Central memory CD8-positive, alpha-beta T cell (primary cell): ENCODE data around the gene ARHGEF26.
A peak's percentile ranks its signal among the peaks of the same experiment; 100 is the strongest.
"Not testable (repeated sequence)": the region's sequence is repeated elsewhere in the genome, so short reads cannot be mapped to it uniquely, and the experiment has no call there.

Experiments
- ATAC-seq: fragments of 150-1000 bp; cut with Tn5 transposase; replicated peaks from 2 replicates; pipeline ENCODE4 v1.10.0; 2022; ENCODE audit warnings: mild to moderate bottlenecking, moderate FRiP score, moderate number of reproducible peaks; ENCODE audit not compliant: poor library complexity, severe bottlenecking; ENCODE audit errors: extremely low read depth
- DNase-seq, 2 donors: peaks; one replicate each; pipeline ENCODE4 v3.0.0; 2021; ENCODE audit warnings: low spot score in 2 of 2
- H3K27ac Mint-ChIP-seq: one replicate; pipeline ENCODE4 v1.8.0; 2022; ENCODE audit warnings: low read depth, mild to moderate bottlenecking, moderate library complexity, mixed read lengths
- H3K27me3 Mint-ChIP-seq: one replicate; pipeline ENCODE4 v1.8.0; 2022; ENCODE audit warnings: mixed read lengths
- H3K36me3 Mint-ChIP-seq: one replicate; pipeline ENCODE4 v1.8.0; 2022; ENCODE audit warnings: mild to moderate bottlenecking, moderate library complexity, mixed read lengths; ENCODE audit not compliant: insufficient read depth
- H3K4me1 Mint-ChIP-seq: one replicate; pipeline ENCODE4 v1.8.0; 2022; ENCODE audit warnings: mixed read lengths
- H3K4me3 Mint-ChIP-seq: one replicate; pipeline ENCODE4 v1.8.0; 2022; ENCODE audit warnings: mild to moderate bottlenecking, moderate library complexity, mixed read lengths
- H3K9me3 Mint-ChIP-seq: one replicate; pipeline ENCODE4 v1.8.0; 2022; ENCODE audit warnings: mixed read lengths

ARHGEF26 gene, protein sequence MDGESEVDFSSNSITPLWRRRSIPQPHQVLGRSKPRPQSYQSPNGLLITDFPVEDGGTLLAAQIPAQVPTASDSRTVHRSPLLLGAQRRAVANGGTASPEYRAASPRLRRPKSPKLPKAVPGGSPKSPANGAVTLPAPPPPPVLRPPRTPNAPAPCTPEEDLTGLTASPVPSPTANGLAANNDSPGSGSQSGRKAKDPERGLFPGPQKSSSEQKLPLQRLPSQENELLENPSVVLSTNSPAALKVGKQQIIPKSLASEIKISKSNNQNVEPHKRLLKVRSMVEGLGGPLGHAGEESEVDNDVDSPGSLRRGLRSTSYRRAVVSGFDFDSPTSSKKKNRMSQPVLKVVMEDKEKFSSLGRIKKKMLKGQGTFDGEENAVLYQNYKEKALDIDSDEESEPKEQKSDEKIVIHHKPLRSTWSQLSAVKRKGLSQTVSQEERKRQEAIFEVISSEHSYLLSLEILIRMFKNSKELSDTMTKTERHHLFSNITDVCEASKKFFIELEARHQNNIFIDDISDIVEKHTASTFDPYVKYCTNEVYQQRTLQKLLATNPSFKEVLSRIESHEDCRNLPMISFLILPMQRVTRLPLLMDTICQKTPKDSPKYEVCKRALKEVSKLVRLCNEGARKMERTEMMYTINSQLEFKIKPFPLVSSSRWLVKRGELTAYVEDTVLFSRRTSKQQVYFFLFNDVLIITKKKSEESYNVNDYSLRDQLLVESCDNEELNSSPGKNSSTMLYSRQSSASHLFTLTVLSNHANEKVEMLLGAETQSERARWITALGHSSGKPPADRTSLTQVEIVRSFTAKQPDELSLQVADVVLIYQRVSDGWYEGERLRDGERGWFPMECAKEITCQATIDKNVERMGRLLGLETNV

DNA sequence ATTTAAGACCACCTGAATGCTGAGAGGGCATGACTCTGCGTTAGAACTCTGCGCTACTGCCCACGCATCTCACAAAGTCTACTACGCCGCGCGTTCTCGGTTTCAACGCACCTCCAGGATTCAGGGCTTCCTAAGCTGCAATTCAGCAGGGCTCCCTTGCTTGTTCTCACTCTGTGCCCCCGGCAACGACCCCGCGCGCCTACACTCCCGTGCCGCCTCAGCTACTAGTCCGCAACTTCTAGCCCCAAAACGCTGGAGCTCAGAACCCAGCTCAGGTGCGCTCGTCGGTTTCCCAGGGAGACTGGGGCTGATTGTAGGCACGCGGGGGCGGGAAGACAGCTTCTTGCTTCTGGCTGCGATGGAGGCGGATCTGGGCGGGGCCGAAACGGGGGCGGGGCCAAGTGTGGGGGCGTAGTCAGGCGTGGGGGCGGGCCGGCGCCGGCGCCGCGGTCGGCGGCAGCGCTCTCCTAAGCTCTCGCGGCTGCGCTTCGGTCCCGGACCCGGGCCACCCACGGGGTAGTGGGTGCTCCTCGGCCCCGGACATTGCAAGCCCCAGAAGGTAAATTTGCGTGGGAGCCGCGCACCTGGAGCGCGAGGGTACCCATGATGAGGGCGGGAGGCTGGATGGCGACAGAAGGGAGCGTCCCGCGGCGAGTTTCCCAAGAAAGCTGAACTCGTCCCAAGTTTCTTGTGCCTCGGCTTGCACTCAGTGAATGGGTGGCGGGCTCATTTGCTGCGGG, at the start of gene ARHGEF26:
ARHGEF26 (plus strand) TSS at position 430 of the 740 bp plus-strand sequence. CDS start 603 bp downstream, outside the sequence.
- Mint-ChIP-seq H3K27ac (no peak within 1 kb of the TSS), H3K4me3 (peak within 1 kb of the TSS; percentile 59), H3K9me3 (no peaks in the 10 kb centered on the region), H3K36me3 (peaks cover 4% of the 10 kb centered on the region), H3K27me3 (peaks cover 66% of the 10 kb centered on the region), H3K4me1 (peaks cover 9% of the 10 kb centered on the region)
- DNase-seq (peak in 1 of 2 donors; percentile 16), ATAC-seq (peak; percentile 66)

DNA sequence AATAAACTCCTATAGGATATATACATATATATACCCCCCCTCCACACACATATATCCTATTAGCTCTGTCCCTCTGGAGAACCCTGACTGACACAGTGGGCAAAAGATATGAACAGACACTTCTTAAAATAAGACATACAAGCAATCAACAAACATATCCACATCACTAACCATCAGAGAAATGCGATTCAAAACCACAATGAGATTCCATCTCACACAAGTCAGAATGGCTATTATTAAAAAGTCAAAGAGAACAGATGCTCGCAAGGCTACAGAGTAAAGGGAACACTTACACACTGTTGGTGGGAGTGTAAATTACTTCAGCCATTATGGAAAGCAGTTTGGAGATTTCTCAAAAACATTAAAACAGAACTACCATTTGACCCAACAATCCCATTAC, 46.2 kb upstream of the ARHGEF26 start:
- Mint-ChIP-seq H3K4me1 (no peaks in the 10 kb centered on the region), H3K4me3 (no peak overlapping the region), H3K27ac (no peak overlapping the region), H3K36me3 (peaks cover 1% of the 10 kb centered on the region), H3K27me3 (no peaks in the 10 kb centered on the region), H3K9me3 (peaks cover 4% of the 10 kb centered on the region)
- DNase-seq = no peak
- no peak for ATAC-seq

DNA sequence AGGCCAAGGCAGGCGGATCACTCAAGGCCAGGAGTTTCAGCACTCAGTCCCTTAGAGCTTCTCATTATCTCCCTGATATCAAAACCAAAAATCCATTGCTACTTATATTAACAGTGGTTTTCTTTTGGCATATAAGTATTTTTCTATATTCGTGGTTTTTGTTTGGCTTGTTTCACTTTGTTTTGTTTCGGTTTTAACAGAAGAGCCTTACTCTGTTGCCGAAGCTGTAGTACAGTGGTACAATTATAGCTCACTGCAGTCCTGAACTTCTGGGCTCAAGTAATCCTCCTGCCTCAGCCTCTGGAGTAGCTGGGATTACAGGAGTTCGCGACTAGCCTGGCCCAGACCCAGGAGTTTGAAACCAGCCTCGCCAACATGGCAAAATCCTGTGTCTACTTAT, 42.5 kb upstream of the ARHGEF26 start:
- ATAC-seq = no peak
- Mint-ChIP-seq H3K4me1 (no peaks in the 10 kb centered on the region), H3K9me3 (peaks cover 6% of the 10 kb centered on the region), H3K4me3 (no peak overlapping the region), H3K27me3 (no peaks in the 10 kb centered on the region), H3K36me3 (no peaks in the 10 kb centered on the region), H3K27ac (no peak overlapping the region)
- DNase-seq = no peak

DNA sequence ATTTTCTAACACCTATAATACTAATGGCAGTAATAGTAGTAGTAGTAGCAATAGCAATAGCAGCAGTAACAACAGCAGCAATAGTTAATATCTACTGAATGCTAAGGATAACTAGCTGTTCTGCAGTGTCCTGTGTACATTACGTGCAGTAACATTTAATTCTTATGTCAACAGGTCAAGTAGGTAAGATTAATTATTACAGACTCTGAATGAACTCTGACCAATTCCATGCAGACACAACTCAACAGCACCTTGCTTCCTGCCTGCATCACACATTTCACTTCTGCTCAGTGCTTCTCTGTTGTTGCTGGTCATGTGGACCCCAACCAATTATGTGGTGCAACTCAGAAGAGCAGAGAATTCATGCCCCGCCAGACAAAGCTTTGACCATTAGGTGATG, 39.9 kb upstream of the ARHGEF26 start:
- H3K27ac Mint-ChIP-seq = no peak overlapping the region
- no peaks in the 10 kb centered on the region for H3K36me3 Mint-ChIP-seq
- no peaks in the 10 kb centered on the region for H3K4me1 Mint-ChIP-seq
- H3K27me3 Mint-ChIP-seq = no peaks in the 10 kb centered on the region
- no peak overlapping the region for H3K4me3 Mint-ChIP-seq
- ATAC-seq (no peak), DNase-seq (no peak)
- peaks cover 6% of the 10 kb centered on the region for H3K9me3 Mint-ChIP-seq

DNA sequence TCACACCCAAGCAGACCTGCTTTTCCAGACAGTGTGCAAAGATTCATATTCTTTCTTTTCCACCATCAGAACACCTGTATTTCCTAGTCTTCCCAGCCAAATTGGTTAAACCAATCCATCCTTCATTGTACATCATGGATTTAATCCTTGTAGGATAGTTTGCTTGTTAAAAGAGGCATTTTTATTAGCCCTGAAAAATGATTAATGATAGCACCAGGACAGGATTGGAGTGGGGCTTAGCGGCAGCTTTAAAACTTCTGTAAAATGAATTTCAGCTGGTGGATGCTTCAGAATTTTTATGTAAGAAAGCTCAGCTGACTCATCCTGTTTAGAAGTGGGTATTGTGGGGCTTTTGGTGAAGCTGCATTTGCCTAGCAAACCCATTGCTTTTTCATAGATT, 36.1 kb upstream of the ARHGEF26 start:
- Mint-ChIP-seq H3K4me3 (no peak overlapping the region), H3K36me3 (peaks cover under 1% of the 10 kb centered on the region), H3K4me1 (no peaks in the 10 kb centered on the region), H3K27me3 (no peaks in the 10 kb centered on the region), H3K27ac (no peak overlapping the region), H3K9me3 (peaks cover 6% of the 10 kb centered on the region)
- DNase-seq (no peak), ATAC-seq (no peak)

DNA sequence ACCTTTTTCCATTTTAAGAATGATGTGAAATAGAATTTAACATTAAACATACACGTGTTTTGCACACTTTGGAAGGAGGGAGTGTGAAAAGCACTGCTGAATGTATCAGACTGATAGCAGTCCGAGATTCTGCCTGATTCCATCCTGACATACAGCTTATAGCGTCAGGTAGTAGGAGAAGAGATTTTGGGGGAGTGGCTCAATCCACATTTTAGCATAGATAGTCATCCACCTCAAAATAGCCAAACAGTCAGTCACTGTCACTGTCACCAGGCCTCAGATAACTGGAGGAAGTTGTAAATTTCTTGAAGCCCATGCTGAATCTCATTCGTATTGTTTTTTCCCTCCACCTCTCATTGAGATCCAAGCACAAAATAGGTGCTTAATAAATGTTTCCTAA, 35.4 kb upstream of the ARHGEF26 start:
- Mint-ChIP-seq H3K36me3 (peaks cover 1% of the 10 kb centered on the region), H3K4me3 (no peak overlapping the region), H3K27ac (no peak overlapping the region), H3K9me3 (peaks cover 6% of the 10 kb centered on the region), H3K4me1 (no peaks in the 10 kb centered on the region), H3K27me3 (no peaks in the 10 kb centered on the region)
- no peak for ATAC-seq
- DNase-seq = no peak

DNA sequence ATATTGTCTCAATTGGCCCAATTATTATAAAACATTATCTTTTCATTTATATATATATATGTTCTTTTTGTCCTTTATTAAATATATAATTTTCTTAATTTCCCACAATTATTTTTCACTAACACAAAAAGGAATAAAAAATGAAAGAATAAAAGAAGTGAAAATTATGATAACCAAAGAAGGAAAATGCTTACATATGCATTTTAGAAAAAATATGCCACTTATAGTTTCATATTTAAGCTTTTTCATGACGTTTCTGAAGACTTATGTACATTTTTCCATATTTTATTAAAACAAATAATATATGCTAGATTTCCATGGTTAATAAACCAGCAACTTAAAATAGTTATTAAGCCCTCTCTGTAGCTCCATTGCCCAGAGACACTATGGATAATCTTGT, 34.9 kb upstream of the ARHGEF26 start:
- H3K36me3 Mint-ChIP-seq = peaks cover 1% of the 10 kb centered on the region
- DNase-seq (no peak), ATAC-seq (no peak)
- H3K9me3 Mint-ChIP-seq = peaks cover 6% of the 10 kb centered on the region
- H3K4me3 Mint-ChIP-seq = no peak overlapping the region
- no peaks in the 10 kb centered on the region for H3K27me3 Mint-ChIP-seq
- H3K4me1 Mint-ChIP-seq = no peaks in the 10 kb centered on the region
- no peak overlapping the region for H3K27ac Mint-ChIP-seq

DNA sequence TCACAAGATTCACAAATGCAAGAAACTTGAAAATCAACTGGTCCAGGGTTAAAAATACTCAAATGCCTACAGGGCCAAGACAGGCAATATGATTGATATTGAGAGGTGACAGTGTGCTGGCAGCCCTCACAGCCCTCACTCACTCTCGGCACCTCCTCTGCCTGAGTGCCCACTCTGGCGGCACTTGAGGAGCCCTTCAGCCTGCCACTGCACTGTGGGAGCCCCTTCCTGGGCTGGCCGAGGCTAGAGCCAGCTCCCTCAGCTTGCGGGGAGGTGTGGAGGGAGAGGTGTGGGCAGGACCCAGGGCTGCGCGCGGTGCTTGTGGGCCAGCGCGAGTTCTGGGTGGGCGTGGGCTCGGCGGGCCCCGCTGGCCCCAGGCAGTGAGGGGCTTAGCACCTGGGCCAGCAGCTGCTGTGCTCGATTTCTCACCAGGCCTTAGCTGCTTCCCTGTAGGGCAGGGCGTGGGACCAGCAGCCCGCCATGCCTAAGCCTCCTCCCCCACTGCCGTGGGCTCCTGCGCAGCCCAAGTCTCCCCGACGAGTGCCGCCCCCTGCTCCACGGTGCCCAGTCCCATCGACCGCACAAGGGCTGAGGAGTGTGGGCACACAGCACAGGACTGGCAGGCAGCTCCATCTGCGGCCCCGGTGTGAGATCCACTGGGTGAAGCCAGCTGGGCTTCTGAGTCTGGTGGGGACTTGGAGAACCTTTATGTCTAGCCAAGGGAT, 33.3 kb upstream of the ARHGEF26 start:
- not testable (repeated sequence) for H3K27me3 Mint-ChIP-seq, H3K4me1 Mint-ChIP-seq, DNase-seq, H3K27ac Mint-ChIP-seq, H3K4me3 Mint-ChIP-seq, H3K9me3 Mint-ChIP-seq, ATAC-seq, H3K36me3 Mint-ChIP-seq

DNA sequence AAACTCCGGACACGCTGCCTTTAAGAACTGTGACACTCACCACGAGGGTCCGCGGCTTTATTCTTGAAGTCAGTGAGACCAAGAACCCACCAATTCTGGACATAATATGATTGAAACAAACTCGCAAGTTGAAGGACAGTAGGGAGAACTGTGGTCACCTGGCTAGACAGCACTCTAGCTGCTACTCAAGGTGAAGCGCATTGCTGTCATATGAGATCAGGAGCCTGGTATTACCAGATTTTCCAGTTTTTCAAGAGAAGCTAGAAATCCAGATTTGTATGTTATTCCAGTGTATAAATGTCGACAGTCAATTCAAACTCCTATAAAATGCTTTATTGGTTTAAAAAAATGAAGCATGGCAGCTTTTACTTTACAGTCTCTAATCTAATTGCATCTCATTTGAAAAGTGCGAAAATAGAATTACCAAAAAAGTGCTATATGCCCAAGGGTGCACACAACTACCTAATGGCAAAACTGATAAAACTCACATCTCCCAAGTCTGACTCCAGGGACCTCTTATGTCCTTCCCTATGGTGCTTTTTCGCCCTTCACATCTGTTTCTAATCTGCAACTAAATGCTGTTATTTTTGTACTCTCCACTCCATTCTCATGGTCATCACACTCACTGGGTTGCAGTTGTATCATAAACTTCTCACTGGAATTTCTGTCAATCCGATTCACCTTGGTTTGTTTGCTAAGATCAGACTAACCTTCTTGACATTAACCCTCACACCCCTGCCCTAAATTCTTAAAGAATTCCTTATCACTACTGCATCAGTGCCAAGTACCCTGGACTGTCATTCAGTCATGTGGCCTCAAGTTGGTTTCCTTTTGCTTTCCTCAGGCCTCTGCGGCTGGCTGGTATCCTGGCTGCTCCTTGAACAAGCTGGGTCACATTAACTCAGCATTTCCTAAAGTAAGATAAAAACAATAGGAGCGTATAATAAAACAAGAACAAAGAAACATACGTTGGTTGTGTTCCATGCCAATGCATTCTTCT, 31.5 kb upstream of the ARHGEF26 start:
- Mint-ChIP-seq H3K4me3 (no peak overlapping the region), H3K27ac (no peak overlapping the region), H3K9me3 (no peaks in the 10 kb centered on the region), H3K4me1 (no peaks in the 10 kb centered on the region), H3K36me3 (peaks cover 1% of the 10 kb centered on the region), H3K27me3 (no peaks in the 10 kb centered on the region)
- DNase-seq = no peak
- ATAC-seq = no peak

DNA sequence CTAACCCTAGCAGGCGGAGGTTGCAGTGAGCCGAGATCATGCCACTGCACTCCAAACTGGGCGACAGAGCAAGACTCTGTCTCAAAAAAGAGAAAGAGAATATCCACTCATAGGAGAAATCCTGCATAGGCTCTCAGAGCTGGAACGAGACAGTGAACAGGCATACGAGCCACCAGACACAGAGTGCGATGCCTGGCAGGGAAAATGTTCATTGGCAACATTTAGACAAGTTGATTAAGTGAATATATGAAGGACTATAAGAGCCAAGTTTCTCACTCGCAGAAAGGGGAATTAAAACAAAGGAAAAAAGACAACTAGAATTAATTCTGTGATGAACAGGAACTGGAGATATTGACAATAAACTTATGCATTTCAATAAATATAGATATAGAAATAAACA, 27.1 kb upstream of the ARHGEF26 start:
- no peak for ATAC-seq
- no peaks in the 10 kb centered on the region for H3K27me3 Mint-ChIP-seq
- no peak overlapping the region for H3K4me3 Mint-ChIP-seq
- no peaks in the 10 kb centered on the region for H3K4me1 Mint-ChIP-seq
- peaks cover 1% of the 10 kb centered on the region for H3K36me3 Mint-ChIP-seq
- H3K9me3 Mint-ChIP-seq = no peaks in the 10 kb centered on the region
- no peak overlapping the region for H3K27ac Mint-ChIP-seq
- no peak for DNase-seq

DNA sequence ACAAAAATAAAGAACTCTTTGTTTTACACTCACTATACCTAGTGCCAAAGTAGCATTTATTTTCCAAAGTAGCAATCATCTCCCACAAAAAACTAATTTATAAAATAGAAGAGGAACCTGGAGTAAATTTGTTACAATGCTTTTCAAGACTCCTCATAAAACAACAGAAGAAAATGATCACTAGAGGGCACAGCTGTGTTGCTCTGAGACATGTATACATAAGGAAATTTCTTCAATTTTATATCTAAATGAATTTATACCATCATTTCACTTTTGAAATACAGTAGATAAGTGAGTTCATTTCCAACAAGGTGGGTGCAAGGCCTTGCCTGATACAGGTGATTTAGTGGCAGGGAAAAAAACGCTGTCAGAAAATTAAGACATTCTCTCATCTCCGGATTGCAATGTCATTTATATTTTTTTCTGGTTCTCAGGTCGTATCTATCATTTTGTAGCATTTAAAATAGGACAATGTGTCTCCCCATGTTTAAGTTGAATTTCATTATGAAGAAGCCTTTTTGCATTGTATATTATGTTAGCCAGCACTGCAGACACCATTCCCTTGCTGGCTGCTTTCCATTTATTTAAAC, 25.3 kb upstream of the ARHGEF26 start:
- ATAC-seq (no peak), DNase-seq (no peak)
- Mint-ChIP-seq H3K27me3 (no peaks in the 10 kb centered on the region), H3K4me3 (no peak overlapping the region), H3K9me3 (no peaks in the 10 kb centered on the region), H3K36me3 (no peaks in the 10 kb centered on the region), H3K4me1 (no peaks in the 10 kb centered on the region), H3K27ac (no peak overlapping the region)
